Neural cell (in vitro differentiated cells): ENCODE data around the gene IL21.
"Not testable (repeated sequence)": the region's sequence is repeated elsewhere in the genome, so short reads cannot be mapped to it uniquely, and the experiment has no call there.

ENCODE experiments used
- CTCF ChIP-seq: fragments of 450-650 bp; IDR thresholded peaks from 2 replicates; pipeline ENCODE4 v1.5.1; 2014; ENCODE audit warnings: antibody characterized with exemption, mild to moderate bottlenecking, moderate library complexity; ENCODE audit not compliant: poor library complexity, severe bottlenecking
- EP300 ChIP-seq: fragments of 450-650 bp; conservative IDR thresholded peaks from 2 replicates; pipeline ENCODE4 v1.6.1; 2014; ENCODE audit warnings: antibody characterized with exemption, mild to moderate bottlenecking, moderate library complexity; ENCODE audit not compliant: poor library complexity, severe bottlenecking
- EZH2 ChIP-seq: fragments of 200-600, 300-800 bp; shearing (Covaris generic), sonication (generic); IDR thresholded peaks from 2 replicates; pipeline ENCODE4 v1.6.1; 2014; ENCODE audit warnings: antibody characterized with exemption, low read length, borderline replicate concordance, mild to moderate bottlenecking; ENCODE audit not compliant: insufficient read depth, poor library complexity, severe bottlenecking
- MXI1 ChIP-seq: fragments of 450-650 bp; conservative IDR thresholded peaks from 2 replicates; pipeline ENCODE4 v1.6.1; 2014; ENCODE audit warnings: antibody characterized with exemption, mild to moderate bottlenecking; ENCODE audit not compliant: poor library complexity, severe bottlenecking
- POLR2AphosphoS5 ChIP-seq: IDR thresholded peaks from 2 replicates; pipeline ENCODE4 v1.6.1; 2012
- RAD21 ChIP-seq: fragments of 450-650 bp; conservative IDR thresholded peaks from 2 replicates; pipeline ENCODE4 v1.6.1; 2014; ENCODE audit warnings: antibody characterized with exemption, mild to moderate bottlenecking, moderate library complexity
- SMC3 ChIP-seq: fragments of 450-650 bp; conservative IDR thresholded peaks from 2 replicates; pipeline ENCODE4 v1.6.1; 2014; ENCODE audit warnings: antibody characterized with exemption, mild to moderate bottlenecking, moderate library complexity; ENCODE audit not compliant: poor library complexity
- TAF1 ChIP-seq: IDR thresholded peaks from 2 replicates; pipeline ENCODE4 v1.6.1; 2012; ENCODE audit warnings: low read depth
- TF ChIP-seq, protein P1 (sequence below): IDR thresholded peaks from 2 replicates; pipeline ENCODE4 v1.6.1; 2012; ENCODE audit warnings: borderline replicate concordance

DNA sequence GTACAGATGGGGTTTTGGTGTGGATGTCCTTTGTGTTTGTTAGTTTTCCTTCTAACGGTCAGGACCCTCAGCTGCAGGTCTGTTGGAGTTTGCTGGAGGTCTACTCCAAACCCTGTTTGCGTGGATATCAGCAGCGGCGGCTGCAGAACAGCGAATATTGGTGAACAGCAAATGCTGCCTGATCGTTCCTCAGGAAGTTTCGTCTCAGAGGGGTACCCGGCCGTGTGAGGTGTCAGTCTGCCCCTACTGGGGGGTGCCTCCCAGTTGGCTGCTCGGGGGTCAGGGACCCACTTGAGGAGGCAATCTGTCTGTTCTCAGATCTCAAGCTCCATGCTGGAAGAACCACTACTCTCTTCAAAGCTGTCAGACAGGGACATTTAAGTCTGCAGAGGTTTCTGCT is 46.5 kb downstream of the IL21 start:
- not testable (repeated sequence) for TF ChIP-seq TAF1, CTCF, EZH2, EP300, POLR2AphosphoS5, RAD21, MXI1, SMC3
- TF ChIP-seq, protein P1, sequence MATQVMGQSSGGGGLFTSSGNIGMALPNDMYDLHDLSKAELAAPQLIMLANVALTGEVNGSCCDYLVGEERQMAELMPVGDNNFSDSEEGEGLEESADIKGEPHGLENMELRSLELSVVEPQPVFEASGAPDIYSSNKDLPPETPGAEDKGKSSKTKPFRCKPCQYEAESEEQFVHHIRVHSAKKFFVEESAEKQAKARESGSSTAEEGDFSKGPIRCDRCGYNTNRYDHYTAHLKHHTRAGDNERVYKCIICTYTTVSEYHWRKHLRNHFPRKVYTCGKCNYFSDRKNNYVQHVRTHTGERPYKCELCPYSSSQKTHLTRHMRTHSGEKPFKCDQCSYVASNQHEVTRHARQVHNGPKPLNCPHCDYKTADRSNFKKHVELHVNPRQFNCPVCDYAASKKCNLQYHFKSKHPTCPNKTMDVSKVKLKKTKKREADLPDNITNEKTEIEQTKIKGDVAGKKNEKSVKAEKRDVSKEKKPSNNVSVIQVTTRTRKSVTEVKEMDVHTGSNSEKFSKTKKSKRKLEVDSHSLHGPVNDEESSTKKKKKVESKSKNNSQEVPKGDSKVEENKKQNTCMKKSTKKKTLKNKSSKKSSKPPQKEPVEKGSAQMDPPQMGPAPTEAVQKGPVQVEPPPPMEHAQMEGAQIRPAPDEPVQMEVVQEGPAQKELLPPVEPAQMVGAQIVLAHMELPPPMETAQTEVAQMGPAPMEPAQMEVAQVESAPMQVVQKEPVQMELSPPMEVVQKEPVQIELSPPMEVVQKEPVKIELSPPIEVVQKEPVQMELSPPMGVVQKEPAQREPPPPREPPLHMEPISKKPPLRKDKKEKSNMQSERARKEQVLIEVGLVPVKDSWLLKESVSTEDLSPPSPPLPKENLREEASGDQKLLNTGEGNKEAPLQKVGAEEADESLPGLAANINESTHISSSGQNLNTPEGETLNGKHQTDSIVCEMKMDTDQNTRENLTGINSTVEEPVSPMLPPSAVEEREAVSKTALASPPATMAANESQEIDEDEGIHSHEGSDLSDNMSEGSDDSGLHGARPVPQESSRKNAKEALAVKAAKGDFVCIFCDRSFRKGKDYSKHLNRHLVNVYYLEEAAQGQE: not testable (repeated sequence)
